Breast epithelium (tissue), 3 donors: ENCODE data around the gene CDH23.

Source experiments
- CTCF ChIP-seq, 3 donors: fragments of 450-650 bp; IDR thresholded peaks; one replicate each; pipeline ENCODE4 v1.5.1; 2016 to 2017; ENCODE audit warnings: antibody characterized with exemption in 3 of 3, mild to moderate bottlenecking in 3 of 3, moderate library complexity in 3 of 3
- POLR2A ChIP-seq: fragments of 450-650 bp; IDR thresholded peaks from one replicate; pipeline ENCODE4 v1.6.1; 2016; ENCODE audit warnings: antibody characterized with exemption, mild to moderate bottlenecking, moderate library complexity

GRCh38 chr10:71780156-71780555 lies 383.4 kb downstream of the CDH23 start:
- no peak for TF ChIP-seq CTCF (IDR thresholded peaks at IDR 0.05)
- TF ChIP-seq POLR2A, result no peak
